NCI-H1694 (cell line): Measurements from ENCODE around the gene POR.
A peak's percentile ranks its signal among the peaks of the same experiment; 100 is the strongest.

ENCODE experiments used
- DNase-seq: peaks from one replicate; lab custom pipeline; 2025; lab: John Stamatoyannopoulos, UW

Gene POR

DNA sequence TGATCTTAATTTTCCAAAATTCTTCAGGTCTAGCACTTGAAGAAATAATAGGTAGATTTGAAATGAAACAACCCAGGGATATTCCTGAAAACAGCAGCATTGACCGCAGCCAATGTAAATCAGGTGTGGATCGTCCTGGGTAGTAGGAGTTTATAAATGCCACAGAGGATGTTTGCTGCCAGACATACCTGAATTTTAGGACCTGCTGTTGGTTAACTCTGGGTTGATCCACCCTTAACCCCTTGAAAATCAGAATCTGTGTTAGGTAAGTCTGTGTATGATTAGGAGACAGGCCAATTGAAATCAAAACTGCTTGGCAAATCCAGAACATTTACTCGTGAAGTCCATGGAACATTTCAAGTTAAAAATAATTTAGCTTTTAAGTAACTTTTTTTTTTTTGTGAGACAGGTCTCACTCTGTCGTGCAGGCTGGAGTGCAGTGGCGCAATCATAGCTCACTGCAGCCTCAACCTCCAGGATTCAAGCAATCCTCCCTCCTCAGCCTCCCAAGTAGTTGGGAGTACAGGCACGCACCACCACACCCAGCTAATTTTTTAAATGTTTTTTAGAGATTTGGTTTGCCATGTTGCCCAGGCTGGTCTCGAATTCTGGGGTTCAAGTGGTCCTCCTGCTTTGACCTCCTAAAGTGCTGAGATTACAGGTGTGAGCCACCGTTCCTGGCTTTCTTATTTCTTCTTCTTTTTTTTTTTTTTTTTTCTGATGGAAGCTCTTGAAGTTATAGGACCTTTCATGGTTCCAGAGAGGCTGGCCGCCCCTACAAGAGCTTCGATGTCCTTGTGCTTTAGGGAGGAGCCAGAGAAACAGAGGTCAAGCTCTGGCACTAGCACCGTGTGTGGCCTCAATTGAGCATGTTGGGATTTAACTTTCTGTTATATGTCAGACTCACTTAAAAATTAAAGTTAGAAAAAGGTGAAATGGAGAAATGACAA lies 2.0 kb downstream of the POR start:
- DNase-seq: no peak

DNA sequence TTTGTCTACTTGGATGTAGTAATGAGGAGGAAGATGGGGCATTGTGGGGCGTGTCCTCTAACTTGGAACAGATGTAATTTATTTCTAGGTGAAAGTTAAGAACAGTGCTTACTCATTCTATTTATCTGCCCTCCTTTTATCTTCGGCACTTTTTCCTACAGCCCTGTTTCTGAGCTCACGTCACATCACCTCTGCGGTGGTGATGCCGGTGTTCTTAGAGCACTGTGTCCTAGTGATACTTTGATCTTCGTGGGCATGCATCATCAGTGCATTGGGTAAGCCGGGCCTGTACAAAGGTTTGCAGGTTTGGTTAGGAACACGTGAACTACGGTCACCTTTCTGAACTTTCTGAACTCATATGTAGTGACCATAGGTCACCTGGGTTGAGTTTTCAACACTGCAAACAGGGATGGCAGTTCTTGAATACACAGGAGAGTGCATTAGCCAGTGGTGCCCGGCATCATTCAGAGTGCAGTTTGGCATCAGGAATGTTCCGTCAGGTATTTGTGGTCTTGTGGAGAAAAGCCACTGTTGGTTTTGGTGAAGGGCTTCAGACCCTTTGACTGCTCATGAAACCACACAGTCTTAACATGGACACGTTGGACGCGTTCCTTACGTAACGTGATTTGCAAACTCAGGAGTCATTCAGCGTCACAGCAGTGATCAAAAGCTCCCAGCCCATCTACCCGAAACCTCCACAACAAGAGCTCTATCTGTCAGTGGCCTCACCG lies 5.6 kb downstream of the POR start:
- DNase-seq: no peak

DNA sequence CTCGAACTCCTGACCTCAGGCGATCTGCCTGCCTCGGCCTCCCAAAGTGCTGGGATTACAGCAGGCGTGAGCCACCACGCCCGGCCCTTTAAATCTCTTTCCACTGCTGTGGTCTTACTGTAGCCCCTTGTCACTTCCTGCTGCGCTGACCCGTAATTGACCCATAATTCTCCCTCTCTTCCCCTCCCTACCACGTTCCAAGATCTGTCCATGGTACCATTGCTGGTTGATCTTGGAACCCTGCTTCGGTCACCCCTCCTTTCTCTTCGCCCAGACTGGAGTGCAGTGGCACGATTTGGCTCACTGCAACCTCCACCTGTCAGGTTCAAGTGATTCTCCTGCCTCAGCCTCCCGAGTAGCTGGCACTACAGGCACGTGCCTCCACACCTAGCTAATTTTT lies 6.5 kb downstream of the POR start:
- no peak for DNase-seq

DNA sequence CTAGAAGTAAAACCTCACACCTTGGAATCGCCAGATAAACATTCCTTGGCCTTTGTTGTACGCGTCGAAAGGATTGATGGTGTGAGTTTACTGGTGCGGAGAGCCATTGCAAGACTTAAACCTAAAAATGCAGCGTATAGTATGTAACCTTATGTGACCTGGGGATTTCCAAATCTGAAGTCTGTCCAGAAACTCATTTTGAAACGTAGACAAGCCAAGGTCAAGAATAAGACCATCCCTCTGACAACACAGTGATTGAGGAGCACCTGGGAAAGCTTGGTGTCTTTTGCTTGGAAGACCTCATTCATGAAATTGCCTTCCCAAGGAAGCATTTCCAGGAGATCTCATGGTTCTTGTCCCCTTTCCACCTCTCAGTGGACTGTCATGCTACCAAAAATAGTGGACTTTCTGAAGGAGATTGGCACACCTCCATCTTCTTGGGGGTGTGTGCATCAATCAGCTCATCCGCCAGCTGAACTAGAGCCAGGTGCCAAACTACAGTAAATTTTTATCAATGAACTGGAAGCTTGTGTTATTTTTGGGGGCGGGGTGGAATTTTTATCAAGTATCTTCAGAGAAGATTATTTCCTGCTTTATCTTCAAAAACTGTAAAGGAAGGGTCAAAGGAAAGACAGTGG lies 8.1 kb downstream of the POR start:
- DNase-seq: no peak

DNA sequence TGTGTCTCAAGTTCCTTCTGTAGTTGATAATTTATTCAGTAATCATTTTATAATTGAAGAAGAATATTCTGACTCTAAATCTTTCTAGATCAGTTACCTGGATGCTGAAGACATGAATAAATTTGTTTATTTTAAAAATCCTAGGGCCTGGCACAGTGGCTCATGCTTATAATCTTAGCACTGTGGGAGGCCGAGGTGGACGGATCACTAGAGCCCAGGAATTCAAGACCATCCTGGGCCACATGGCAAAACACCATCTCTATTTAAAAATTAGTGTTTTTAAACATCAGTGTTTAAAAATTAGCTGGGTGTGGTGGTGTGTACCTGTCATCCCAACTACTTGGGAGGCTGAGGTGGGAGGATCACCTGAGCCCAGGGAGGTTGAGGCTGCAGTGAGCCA lies 9.3 kb downstream of the POR start:
- DNase-seq: no peak

DNA sequence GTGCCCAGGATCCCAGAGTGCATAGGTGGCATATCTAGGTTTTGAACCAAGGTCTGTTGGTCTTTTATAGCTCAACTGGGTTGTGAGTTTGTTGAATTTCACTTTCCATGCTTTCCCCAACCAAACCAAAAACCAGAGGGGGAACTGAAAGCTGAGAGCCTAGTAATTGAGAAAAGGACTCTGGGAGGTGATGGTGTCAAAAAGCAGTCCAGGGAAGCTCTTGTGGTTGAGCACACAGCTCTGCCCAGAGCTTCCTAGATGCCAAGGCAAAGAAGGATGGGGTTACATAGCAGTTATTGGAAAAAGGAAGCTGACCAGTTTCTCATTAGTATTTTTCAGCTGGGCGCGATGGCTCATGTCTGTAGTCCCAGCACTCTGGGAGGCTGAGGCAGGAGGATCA lies 9.9 kb downstream of the POR start:
- no peak for DNase-seq

DNA sequence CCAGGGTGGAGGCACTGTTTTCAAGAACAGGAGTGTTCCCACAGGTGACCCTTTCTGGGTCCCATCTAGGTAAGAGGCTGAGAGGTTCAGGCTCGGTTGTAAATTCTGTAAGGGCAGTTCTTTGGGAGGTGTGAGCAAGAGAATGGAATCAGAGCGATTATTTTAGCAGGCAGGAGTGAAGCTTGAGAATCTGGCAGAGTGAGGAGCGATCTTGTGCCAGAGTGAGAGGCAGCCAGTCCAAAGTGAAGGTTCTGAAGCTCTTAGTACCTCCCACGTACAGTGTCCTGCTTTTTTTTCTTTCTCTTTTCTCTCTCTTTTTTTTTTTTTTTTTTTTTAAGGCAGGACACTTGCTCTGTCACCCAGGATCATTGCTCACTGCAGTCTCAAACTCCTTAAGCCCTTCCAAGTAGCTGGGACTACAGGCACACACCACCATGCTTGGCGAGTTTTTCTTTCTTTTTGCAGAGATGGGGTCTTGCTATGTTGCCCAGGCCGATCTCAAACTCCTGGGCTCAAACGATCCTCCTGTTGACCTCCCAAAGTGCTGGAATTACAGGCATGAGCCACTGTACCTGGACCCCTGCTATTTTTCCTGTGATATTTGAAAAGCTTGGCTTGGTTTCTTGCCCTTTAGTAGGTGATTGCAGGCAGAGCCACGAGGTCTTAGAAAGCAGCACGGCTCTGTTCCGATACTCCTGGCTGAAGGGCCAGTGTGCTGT lies 10.9 kb downstream of the POR start:
- DNase-seq: no peak

DNA sequence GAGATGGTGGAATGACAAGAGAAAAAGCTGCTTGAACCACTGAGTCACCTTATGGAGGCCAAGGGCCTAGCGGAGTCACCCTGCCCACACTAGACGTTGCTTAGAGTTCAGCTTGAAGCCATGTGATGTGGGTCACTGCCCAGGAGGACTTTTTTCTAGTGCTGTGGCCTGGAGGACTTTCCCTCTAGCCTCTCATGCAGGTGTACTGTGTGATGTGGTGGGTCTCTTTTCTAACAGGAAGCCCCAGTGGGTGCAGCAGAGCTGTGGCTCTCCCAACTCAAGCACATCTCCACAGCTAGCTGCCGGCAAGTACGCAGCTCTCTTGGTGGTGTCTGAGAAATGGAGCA lies 13.6 kb downstream of the POR start:
- DNase-seq: no peak

DNA sequence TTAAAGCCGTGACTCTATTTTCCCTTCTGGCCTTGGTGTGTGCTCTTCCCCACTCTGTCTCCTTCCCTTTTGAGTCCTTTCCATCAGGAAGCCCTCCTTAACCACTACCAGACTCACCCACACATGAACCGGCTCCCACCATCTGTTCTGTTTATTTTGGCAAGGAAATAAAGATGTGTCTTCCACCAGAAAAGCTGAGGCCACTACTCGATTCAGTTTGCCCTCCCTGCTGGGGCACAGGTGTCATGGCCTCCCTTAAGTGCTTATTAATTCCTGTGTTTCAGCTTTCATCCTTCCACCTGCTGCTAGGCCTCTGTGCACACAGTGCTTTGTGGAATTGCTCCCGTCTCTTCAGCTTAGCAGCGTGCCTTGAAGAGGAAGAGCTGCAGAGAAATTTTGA lies 16.7 kb downstream of the POR start:
- peak; percentile 80 for DNase-seq

DNA sequence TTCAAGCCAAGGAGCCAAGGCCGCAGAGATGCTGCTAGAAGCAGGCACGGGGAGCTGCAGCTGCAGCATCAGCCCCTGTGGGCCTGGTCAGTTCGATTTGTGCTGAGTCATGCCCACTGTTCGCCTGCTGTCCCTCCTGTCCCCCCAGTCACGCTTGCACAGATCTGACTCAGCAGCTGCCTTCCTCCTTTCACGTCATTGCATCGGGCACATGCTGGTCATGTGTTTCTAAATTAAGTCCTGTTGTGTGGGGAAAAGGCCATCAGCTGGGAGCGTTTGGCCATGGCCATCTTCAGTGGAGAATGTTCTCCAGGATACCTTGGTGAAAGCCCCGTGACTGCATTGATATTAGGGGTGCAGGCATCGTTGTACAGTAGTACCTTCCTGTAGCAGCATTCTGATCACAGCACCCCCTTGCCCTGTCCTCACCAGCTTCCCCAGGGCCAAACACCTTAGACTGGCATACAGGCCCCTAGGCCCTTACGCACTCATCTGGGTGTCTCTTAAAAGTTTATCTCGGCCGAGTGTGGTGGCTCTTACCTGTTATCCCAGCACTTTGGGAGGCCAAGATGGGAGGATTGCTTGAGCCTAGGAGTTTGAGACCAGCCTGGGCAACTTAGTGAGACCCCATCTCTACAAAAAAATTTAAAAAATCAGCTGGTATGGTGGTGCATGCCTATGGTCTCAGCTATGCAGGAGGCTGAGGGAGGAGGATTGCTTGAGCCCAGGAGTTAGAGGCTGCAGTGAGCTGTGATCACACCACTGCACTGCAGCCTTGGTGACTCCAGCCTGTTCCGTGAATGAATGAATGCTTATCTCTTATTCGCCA lies 23.2 kb downstream of the POR start:
- DNase-seq: no peak

DNA sequence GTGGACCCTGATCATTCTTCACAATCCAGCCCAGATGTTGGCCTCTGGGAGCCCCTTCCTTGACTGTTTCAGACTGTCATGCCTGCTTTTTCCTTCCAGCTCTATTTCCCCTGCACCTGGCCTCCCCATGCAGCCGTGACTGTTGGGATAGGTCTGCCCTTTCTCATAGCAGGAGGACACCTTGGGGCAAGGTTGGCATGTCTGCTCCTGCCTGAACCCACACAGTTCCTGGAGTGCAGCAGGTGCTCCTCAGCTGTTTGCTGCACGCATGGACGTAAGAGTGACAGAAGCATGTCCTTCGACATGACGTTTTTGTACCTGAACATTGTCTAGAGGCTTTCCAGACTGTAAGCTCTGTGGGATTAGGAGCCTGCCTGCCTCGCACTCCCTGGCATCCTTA lies 24.0 kb downstream of the POR start:
- no peak for DNase-seq

DNA sequence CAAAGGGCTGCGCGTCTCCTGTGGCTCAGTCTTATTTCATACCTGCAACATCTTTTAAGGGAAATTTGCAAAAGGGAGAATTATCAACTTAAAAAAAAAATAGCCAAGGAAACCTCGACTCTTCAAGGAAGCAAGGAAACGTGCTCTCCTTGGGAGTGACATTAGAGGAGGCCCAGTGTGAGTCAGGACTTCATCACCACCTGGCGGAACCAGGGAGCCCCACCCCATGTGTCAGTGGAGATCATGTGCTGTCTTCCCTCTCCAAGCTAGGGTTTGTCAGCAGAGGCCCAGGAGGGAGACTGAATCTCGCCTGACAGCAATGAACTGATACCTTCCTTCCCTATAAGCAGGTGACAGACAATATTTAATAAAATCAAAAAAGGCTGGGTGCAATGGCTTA lies 28.9 kb downstream of the POR start:
- no peak for DNase-seq

DNA sequence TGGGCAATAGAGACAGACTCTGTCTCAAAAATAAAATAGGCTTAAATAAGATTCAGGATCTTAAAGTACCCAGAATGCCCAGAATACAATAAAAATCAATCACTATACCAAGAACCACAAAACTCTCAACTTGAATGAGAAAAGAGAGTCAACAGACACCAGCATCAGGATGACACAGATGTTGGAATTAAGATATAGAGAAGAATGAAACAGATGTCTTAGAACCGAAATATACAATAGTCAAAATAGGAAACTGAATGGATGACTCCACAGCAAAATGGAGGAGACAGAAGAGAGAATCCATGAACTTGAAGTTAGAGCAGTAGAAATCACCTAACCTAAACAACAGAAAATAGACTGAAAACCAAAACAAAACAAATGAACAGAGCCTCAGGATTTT lies 29.6 kb downstream of the POR start:
- no peak for DNase-seq

DNA sequence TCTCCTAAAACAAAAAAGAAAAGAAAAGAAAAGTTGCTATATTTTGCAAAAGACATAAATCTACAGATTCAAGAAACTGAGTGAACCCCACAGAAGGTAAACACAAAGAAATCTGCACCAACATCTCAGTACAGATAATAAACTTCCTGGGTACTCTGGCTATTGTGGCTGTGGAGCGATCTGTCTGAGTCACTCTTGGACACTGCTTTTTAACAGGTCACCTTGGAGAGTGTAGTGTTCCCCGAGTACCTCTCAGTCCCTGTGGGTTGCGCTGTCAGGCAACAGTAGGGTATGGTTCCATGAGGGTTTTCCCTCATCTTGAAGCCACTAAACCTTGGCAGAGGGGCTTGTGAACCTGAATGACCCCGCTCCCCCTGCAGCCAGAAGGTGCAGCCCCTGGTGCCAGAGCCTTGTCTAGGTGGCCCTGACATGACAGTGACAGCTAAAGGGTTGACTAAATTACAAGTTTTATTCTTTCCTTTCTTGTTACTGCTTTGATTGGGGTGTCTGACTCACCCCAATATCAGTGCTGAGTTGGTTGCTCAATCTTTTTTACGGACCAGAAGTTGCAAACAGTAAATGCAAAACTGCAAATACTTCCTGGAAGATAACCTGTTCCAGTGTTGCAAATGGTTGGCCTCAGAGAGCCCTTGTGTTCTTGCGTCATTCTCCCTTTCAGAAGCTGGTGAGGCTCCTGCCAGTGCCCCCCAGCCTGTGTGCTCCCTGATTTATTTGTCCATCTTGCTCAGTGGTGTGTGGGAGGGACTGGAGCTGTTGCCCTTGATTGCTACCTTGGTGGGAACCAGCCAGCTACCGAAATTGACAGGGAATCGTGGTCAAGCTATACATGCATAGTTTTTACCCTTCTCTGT lies 30.6 kb downstream of the POR start:
- no peak for DNase-seq

DNA sequence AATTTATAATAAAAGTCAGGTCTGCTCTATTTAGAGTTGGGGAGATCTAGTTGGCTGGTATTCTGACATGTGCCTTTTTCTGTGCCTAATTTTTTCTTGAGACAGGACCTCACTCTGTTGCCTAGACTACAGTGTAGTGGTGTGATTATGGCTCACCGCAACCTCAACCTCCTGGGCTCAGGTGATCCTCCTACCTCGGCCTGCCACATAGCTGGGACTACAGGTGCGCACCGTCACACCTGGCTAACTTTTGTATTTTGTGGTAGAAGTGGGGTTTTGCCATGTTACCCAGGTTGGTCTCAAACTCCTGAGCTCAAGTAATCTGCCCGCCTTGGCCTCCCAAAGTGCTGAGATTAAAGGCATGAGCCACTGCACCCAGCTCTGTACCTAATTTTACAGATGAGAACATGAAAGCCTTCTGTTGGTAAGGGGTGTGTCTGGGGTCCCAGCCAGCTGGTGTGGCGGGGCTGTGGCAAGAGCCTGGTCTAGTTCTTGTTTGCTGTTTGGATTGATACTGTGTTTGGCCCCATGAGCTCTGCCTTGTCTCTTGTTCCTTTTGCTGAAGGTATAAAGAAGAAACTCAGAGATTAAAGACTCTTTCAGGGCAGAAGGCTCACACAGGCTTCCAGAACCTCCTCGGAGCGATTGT lies 31.4 kb downstream of the POR start:
- no peak for DNase-seq

DNA sequence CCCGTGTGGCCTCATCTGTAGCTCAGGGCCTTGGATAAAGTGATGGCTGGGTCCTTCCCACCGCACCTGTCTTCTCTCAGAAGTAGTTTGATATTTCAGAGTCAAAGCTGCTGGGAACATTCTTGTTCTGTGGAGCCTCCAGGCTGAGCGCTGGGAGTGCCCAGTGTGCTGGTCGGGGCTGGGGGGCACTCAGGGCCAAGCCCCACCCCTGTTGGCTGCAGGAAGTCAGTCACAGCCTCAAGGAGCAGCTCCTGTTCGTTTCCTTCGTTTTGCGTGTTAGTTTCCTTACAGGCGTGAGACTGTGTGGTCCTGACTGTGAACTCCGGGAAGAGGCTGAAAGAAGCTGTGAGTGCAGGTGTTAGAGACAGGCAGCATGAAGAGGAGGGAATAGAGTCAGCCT lies 33.2 kb downstream of the POR start:
- no peak for DNase-seq

DNA sequence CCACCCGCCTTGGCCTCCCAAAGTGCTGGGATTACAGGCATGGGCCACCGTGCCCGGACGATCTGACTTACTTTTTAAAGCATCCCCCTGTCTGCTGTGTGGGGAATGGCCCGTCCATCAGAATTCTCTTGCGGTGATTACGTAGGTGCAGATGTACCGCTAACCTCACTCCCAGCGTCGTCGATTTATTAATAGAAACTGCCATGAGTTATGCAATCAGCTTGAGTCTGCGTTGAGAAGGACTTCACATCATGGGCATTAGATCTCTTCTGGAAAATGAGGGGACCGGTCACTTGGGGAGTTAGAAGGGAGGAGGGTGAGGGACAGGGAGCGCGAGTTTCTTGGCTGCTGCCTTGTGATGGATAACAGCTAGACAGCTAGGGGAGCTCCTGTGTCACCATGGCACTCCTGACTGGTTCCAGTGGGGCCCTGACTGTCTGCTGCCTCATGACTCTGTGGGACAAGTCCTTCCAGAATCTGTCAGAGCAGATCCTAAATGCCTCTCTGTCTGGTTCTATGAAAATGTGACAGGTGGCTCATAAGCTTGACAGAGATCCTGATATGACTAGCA lies 35.2 kb downstream of the POR start:
- no peak for DNase-seq

DNA sequence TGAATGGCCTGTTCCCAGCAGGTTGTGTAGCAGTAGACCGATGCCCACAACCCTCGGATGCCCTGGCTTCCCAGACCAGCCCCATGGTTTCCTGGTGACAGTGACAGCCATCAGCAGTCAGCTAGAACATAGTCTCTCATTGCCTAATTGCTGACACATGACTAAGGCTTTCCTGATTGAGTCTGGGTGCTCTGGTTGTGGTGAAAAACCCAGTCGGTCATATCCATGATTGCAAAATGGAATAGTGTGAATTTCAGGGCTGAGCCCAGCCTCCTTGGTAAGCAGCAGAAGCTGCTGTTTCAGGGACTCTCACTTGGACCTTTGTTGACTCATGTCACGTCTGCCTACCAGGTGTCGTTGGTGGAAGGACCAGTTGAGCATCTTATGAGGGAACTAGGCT lies 36.6 kb downstream of the POR start:
- no peak for DNase-seq

DNA sequence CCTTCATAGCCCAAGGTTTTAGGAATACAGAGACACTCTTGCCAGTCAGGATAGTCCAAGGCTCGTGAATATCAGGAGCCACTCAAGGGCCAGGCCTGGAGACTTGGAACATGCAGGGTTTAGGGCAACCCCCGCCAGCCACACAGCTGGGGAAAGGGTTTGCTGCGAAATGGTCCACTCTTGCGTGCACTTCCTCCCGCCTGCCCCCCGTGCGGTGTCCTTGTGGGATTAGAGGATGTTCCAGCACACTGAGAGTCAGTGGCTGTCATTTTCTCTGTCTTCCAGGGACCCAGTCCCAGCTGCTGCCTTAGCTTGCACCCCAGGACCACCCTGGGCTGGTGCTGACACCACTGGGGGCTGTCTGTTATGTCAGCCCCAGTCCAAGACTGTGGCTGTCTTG lies 38.5 kb downstream of the POR start:
- no peak for DNase-seq

DNA sequence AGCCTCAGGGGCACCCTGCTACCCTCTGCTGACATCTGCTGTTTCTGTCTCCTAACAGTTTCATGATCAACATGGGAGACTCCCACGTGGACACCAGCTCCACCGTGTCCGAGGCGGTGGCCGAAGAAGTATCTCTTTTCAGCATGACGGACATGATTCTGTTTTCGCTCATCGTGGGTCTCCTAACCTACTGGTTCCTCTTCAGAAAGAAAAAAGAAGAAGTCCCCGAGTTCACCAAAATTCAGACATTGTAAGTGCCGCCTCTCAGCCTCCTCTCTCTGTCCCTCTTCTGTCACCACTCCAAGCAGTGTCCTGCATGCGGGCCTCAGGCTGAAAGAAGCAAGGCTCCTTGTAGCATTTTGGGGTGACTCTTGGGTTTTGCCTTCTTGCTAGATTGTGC lies 39.0 kb downstream of the POR start:
- no peak for DNase-seq
